Activated T-helper 2 cell treated with anti-CD3 and anti-CD28 coated beads, Interferon-gamma antibody, Interleukin-2, Interleukin-4, amounts not matched to agents 10 μg/mL and 5 μg/mL and 100 μg/mL, durations not matched to agents 14 hours and 24 hours and 36 hours (primary cell): ENCODE measurements around the gene THEMIS. TPM values are rescaled to one million over a fixed set of nuclear protein-coding genes. Genes with fewer than 3 reads are reported as not detected.

Experiments
- DNase-seq: peaks from one replicate; pipeline ENCODE4 v3.0.0; 2021; ENCODE audit warnings: low spot score
- H3K27ac Mint-ChIP-seq: one replicate; pipeline ENCODE4 v1.8.0; 2021; ENCODE audit warnings: mixed read lengths
- H3K27me3 Mint-ChIP-seq: one replicate; pipeline ENCODE4 v1.8.0; 2021; ENCODE audit warnings: low read depth, mixed read lengths
- H3K36me3 Mint-ChIP-seq: one replicate; pipeline ENCODE4 v1.8.0; 2021; ENCODE audit warnings: low read depth, mixed read lengths
- H3K4me1 Mint-ChIP-seq: one replicate; pipeline ENCODE4 v1.8.0; 2021; ENCODE audit warnings: low read depth, mixed read lengths
- H3K4me3 Mint-ChIP-seq: one replicate; pipeline ENCODE4 v1.8.0; 2021; ENCODE audit warnings: low read depth, mild to moderate bottlenecking, moderate library complexity, mixed read lengths
- H3K9me3 Mint-ChIP-seq: one replicate; pipeline ENCODE4 v1.8.0; 2021; ENCODE audit warnings: mixed read lengths
- intact Hi-C: fragments of 100-400 bp; cut with micrococcal nuclease; formaldehyde crosslinking; loops from one replicate; pipeline ENCODE4 v1.15.1; 2023
- total RNA-seq: library from RNA; stranded (reverse); gene quantifications from 2 replicates; pipeline ENCODE4 v1.2.3, GENCODE V29; 2022

Gene THEMIS
- total RNA-seq, 1 donor from 2014 or later = 10.2 TPM

DNA sequence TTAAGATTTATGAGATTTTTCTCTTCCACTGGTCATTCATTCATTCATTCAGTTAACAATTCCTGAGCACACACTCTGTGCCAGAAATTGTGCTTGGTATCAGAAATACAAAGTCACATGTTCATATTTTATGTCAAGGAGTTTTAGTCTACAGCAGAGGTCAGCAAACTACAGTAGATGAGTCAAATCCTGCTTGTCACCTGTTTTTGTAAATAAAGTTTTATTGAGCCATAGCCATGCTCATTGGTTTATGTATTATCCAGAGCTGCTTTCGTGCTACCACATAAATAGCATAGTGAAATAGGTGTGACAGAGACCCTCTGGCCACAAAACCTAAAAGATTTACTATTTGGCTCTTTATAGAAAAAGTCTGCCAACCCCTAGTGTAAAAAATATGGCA lies 46.8 kb downstream of the THEMIS start:
- H3K9me3 Mint-ChIP-seq = peaks cover 13% of the 10 kb centered on the region
- H3K4me1 Mint-ChIP-seq = peaks cover 31% of the 10 kb centered on the region
- no peak overlapping the region for H3K4me3 Mint-ChIP-seq
- no peak overlapping the region for H3K27ac Mint-ChIP-seq
- H3K36me3 Mint-ChIP-seq = peaks cover 64% of the 10 kb centered on the region
- intact Hi-C loops = loop anchor here (1.0 to 10.0 kb wide), 6 partner anchors 39 to 671 kb away; partner anchors contain the start of gene PTPRK
- no peaks in the 10 kb centered on the region for H3K27me3 Mint-ChIP-seq
- DNase-seq = no peak

DNA sequence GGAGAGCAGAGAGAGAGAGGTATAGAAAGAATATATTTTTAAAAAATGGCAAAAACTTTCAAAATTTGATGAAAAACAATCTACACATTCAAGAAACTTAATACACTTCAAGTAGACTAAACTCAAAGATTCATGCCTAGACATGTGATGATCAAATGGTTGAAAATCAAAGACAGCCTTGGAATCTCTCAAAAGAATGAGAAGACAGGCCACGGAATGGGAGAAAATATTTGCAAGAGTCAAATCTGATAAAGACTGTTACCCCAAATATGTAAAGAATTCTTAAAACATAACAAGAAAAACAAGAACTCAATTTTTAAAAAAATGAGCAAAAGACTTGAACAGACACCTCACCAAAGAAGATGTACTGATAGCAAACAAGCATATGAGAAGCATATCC lies 49.7 kb downstream of the THEMIS start:
- peaks cover 21% of the 10 kb centered on the region for H3K9me3 Mint-ChIP-seq
- no peaks in the 10 kb centered on the region for H3K27me3 Mint-ChIP-seq
- DNase-seq = no peak
- peaks cover 16% of the 10 kb centered on the region for H3K4me1 Mint-ChIP-seq
- intact Hi-C loops = loop anchor here (5.0 to 10.0 kb wide), 3 partner anchors 244 to 674 kb away; partner anchors contain the start of gene PTPRK
- H3K27ac Mint-ChIP-seq = no peak overlapping the region
- no peak overlapping the region for H3K4me3 Mint-ChIP-seq
- peaks cover 77% of the 10 kb centered on the region for H3K36me3 Mint-ChIP-seq

DNA sequence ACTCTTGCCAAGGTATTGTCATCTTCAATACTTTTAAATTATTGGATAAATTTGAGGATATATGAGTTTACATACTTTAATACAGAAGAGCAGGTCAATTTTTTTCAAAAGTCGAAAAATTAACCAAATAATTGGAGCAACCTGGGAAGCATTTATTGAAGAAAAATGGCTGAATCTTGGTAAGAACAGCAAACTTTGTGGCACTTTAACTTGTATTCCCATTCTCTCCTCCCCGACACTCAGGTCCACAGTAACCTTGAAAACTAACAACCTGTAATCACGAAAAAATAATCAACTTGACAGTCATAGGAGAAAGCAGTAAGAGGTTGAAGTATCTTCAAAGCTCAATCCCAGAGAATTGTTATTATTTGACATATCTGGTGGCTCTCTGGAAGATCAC lies 55.6 kb downstream of the THEMIS start:
- no peak for DNase-seq
- H3K9me3 Mint-ChIP-seq = peaks cover 19% of the 10 kb centered on the region
- H3K4me3 Mint-ChIP-seq = no peak overlapping the region
- intact Hi-C loops = no loop called here
- H3K27ac Mint-ChIP-seq = no peak overlapping the region
- peaks cover 73% of the 10 kb centered on the region for H3K36me3 Mint-ChIP-seq
- no peaks in the 10 kb centered on the region for H3K27me3 Mint-ChIP-seq
- H3K4me1 Mint-ChIP-seq = peaks cover 9% of the 10 kb centered on the region

DNA sequence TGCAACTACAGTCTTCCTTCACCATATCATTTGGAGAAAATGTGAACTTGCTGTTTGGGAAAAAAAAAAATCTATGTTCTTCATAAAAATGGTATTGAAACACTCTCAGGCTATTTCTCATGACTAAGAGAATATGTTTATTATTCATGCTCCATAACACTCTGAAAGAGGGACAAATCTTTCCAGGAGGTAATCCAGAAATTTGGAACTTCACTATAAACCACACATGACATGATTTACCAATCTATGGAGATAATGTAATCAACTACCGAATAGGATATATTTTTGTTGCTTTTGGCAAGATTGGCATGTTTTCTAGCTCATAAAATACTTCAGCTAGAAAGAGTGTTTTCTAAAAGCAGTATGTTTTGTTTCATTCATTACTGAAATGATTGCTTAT lies 56.3 kb downstream of the THEMIS start:
- DNase-seq = no peak
- H3K4me1 Mint-ChIP-seq = peaks cover 6% of the 10 kb centered on the region
- peaks cover 12% of the 10 kb centered on the region for H3K9me3 Mint-ChIP-seq
- intact Hi-C loops = no loop called here
- no peak overlapping the region for H3K27ac Mint-ChIP-seq
- H3K4me3 Mint-ChIP-seq = no peak overlapping the region
- H3K36me3 Mint-ChIP-seq = peaks cover 70% of the 10 kb centered on the region
- no peaks in the 10 kb centered on the region for H3K27me3 Mint-ChIP-seq

DNA sequence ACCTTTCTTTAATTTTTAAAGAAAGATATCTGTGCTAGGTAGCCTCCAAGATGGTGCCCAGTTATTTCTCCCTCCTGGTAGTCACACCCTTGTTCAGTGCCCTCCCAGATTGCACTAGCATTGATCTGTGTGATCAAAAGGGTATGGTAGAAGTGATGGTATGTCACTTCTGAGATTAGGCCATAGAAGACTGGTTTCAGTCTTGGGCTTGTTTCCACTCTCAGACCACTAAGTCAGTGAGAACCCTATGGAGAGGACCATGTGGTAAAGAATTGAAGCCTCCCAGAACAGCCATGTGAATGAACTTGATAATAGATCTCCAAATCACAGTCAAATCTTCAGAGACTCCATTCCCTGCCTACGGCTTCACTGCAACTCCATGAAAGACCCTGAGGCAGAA lies 57.3 kb downstream of the THEMIS start:
- intact Hi-C loops = no loop called here
- Mint-ChIP-seq H3K27me3 (no peaks in the 10 kb centered on the region), H3K36me3 (peaks cover 64% of the 10 kb centered on the region), H3K4me3 (no peak overlapping the region), H3K9me3 (peaks cover 8% of the 10 kb centered on the region), H3K4me1 (peaks cover 6% of the 10 kb centered on the region), H3K27ac (no peak overlapping the region)
- DNase-seq = no peak

DNA sequence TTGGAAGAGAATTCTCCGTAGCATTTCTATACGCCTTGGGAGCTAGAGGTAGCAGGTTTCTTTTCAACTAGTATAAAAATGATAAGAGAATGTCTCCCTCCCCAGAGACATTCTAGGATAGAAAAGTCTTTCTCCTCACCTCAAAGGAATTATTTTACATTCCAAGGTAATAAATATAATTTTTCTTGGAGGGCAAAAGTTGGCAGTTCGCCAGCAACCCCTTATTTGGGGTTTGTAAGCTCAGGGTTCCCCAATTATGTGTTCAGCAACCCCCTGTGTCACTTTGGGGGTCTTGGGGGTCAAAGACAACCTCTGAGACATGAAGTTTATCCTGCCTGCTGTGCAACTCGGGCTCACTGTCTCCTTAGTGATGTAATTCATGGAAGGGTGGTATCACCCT lies 58.3 kb downstream of the THEMIS start:
- intact Hi-C loops = no loop called here
- H3K27me3 Mint-ChIP-seq = no peaks in the 10 kb centered on the region
- H3K36me3 Mint-ChIP-seq = peaks cover 56% of the 10 kb centered on the region
- no peak overlapping the region for H3K4me3 Mint-ChIP-seq
- H3K4me1 Mint-ChIP-seq = peaks cover 6% of the 10 kb centered on the region
- no peak for DNase-seq
- no peak overlapping the region for H3K27ac Mint-ChIP-seq
- H3K9me3 Mint-ChIP-seq = peaks cover 8% of the 10 kb centered on the region

DNA sequence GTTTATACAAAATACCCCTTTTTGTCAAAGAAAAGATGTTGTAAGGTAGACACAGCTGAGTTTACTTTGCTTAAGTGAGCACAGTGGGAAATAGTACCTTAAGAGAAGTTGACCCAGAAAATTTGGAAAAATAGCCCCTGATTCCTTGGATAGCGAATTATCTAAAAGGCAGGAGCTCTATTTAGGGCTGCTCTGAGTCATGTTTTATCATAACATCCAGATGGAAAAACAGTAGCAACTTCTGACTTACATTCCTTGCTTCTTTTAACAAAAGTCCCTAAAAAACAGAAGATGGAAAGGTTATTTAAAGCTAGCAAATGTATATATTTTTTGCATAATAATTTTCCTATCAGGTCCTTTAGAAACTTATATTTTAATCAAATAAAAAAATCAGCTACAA lies 59.0 kb downstream of the THEMIS start:
- Mint-ChIP-seq H3K4me1 (peaks cover 7% of the 10 kb centered on the region), H3K36me3 (peaks cover 50% of the 10 kb centered on the region), H3K27me3 (no peaks in the 10 kb centered on the region), H3K27ac (no peak overlapping the region), H3K9me3 (no peaks in the 10 kb centered on the region), H3K4me3 (no peak overlapping the region)
- no peak for DNase-seq
- intact Hi-C loops = no loop called here

DNA sequence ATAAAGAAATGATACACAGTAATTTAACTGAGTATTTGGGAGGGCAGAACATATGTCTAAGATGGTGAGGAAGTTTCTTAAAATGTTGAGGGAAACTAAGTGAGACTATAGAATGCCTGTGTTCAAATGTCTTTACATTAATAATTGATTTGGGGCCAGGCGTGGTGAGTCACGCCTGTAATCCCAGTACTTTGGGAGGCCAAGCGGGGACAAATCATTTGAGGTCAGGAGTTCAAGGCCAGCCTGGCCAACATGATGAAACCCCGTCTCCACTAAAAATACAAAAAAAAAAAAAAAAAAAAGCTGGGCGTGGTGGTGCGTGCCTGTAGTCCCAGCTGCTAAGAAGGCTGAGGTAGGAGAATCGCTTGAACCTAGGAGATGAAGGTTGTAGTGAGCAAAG lies 66.7 kb downstream of the THEMIS start:
- no peak for DNase-seq
- Mint-ChIP-seq H3K27me3 (no peaks in the 10 kb centered on the region), H3K4me1 (peaks cover 6% of the 10 kb centered on the region), H3K4me3 (no peak overlapping the region), H3K27ac (no peak overlapping the region), H3K9me3 (no peaks in the 10 kb centered on the region), H3K36me3 (peaks cover 37% of the 10 kb centered on the region)
- intact Hi-C loops = no loop called here

DNA sequence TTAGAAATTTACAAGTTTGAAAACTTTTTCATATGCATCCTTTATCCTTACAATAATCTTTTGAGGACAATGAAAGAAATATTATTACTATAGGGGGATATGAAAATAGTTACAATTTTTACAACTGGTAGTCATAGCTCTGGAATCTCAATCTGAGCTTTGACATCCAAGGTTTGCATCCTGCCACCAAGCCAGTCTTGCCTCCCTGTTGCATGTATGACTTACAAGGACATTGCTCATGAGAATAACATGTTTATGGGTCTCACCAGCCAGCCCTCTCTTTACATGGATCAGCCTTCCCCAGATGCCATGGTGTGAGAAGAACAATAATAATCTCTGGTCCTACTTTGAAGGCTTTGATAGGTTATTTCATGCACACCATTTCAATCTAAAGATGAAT lies 67.5 kb downstream of the THEMIS start:
- Mint-ChIP-seq H3K27me3 (no peaks in the 10 kb centered on the region), H3K27ac (no peak overlapping the region), H3K4me1 (peaks cover 6% of the 10 kb centered on the region), H3K36me3 (peaks cover 42% of the 10 kb centered on the region), H3K4me3 (no peak overlapping the region), H3K9me3 (no peaks in the 10 kb centered on the region)
- no peak for DNase-seq
- intact Hi-C loops = no loop called here

DNA sequence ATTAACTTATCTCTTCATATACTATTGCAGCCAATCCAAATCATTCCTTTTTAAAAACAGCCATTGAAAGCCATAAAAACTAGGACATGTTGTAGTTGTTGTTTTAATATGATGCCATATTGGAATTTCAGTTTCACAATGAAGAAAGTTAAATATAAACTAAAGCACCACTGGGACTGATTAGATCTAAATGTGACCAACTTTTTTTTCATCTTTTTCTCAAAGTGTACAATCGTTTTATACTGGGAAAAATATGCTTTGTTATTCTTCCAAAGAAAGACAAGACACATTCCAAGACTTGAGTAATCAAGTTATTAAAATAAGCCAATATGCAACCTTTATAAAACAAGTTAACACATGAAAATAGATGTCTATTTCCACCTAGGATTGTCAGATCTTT lies 68.5 kb downstream of the THEMIS start:
- H3K36me3 Mint-ChIP-seq = peaks cover 51% of the 10 kb centered on the region

DNA sequence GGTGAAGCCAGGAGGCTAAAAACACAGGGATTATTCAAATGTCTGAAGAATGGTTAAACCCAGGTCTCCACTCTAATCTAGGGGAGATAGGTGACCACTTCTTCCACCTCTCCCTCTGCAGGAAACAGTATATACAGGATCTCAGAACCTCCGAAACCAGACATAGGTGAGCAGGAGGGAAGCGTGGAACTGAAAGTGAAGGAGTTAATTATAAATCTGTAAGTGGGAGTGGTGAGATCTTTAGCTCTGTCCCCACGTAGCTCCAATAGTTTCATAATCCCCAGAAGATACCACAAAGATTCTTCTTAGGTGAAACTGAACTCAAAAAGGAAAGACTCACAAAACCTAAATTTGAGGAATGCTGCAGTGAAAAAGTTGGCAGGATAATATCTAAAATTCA lies 76.8 kb downstream of the THEMIS start:
- no peak overlapping the region for H3K4me3 Mint-ChIP-seq
- H3K4me1 Mint-ChIP-seq = peaks cover 12% of the 10 kb centered on the region
- intact Hi-C loops = no loop called here
- H3K27ac Mint-ChIP-seq = no peak overlapping the region
- peaks cover 15% of the 10 kb centered on the region for H3K9me3 Mint-ChIP-seq
- no peaks in the 10 kb centered on the region for H3K27me3 Mint-ChIP-seq
- H3K36me3 Mint-ChIP-seq = peaks cover 66% of the 10 kb centered on the region
- DNase-seq = no peak

More for the DNA sequence above, 68.5 kb downstream of the THEMIS start:
- H3K9me3 Mint-ChIP-seq = no peaks in the 10 kb centered on the region
- DNase-seq = no peak
- peaks cover 10% of the 10 kb centered on the region for H3K4me1 Mint-ChIP-seq
- intact Hi-C loops = no loop called here
- no peaks in the 10 kb centered on the region for H3K27me3 Mint-ChIP-seq
- no peak overlapping the region for H3K27ac Mint-ChIP-seq
- no peak overlapping the region for H3K4me3 Mint-ChIP-seq

DNA sequence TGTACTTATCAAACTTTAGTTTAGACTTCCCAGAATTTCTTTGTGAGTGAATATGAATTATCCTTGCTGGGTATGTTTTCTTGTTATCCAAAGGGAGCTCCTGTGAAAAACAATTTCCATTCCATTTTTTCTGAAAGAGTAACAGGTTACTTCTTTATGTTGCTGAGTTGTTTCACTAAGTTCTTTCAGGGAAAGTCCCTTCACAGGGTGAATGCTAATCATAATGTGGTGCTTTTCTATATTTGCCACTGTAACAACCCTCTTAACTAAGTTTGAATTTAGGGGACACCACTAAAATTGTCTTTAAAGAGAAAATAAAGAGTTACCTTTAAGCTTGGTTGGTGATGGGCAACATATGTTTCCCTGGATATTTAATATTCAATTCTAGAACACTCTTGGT lies 79.4 kb downstream of the THEMIS start:
- peaks cover 27% of the 10 kb centered on the region for H3K4me1 Mint-ChIP-seq
- no peaks in the 10 kb centered on the region for H3K27me3 Mint-ChIP-seq
- peaks cover 60% of the 10 kb centered on the region for H3K36me3 Mint-ChIP-seq
- intact Hi-C loops = no loop called here
- peaks cover 15% of the 10 kb centered on the region for H3K9me3 Mint-ChIP-seq
- DNase-seq = no peak
- H3K27ac Mint-ChIP-seq = no peak overlapping the region
- H3K4me3 Mint-ChIP-seq = no peak overlapping the region

DNA sequence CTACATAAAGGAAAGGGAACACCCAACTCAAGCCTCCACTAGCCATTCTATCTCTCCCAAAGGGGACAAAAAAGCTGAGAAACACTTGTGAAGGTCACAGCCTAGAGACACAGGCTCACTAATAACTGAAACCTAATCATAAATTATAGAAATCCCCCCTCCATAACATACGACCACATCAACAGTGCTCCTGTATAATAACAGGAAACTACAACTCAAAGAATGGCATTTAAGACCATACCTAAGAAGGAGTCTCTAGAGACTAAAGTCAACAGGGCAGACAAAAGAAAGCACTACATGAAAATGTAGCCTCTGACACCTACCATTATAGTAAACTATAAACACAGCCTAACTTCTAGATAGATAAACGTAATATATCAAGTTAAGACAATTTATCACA lies 82.7 kb downstream of the THEMIS start:
- Mint-ChIP-seq H3K27ac (no peak overlapping the region), H3K4me1 (peaks cover 38% of the 10 kb centered on the region), H3K36me3 (peaks cover 62% of the 10 kb centered on the region), H3K4me3 (no peak overlapping the region), H3K9me3 (peaks cover 5% of the 10 kb centered on the region), H3K27me3 (no peaks in the 10 kb centered on the region)
- no peak for DNase-seq
- intact Hi-C loops = no loop called here

DNA sequence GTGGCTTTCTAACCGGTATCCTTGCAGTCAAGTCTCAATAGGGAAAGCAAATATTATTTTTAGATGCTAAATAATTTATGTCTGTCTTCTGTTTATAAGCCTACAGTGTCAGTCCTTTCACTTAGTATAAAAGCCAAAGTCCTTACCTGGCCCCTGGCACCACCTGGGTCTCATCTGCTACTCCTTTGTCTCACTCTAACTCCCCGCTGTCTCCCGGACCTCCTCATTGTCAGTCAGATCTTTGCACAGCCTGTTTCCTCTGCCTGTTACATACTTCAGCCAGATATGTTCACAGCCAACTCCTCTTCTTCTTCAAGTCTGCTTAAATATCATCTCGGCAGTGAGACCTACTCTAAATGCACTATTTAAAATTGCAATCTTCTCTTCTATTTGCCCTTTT lies 84.2 kb downstream of the THEMIS start:
- Mint-ChIP-seq H3K27me3 (no peaks in the 10 kb centered on the region), H3K4me1 (peaks cover 41% of the 10 kb centered on the region), H3K9me3 (peaks cover 5% of the 10 kb centered on the region), H3K4me3 (no peak overlapping the region), H3K27ac (no peak overlapping the region), H3K36me3 (peaks cover 72% of the 10 kb centered on the region)
- intact Hi-C loops = no loop called here
- no peak for DNase-seq
